HEK293 (cell line): ENCODE results near the gene RNASE4.

Experiments
- EGR2 ChIP-seq: fragments of 450-650 bp; formaldehyde crosslinking; IDR thresholded peaks from 2 replicates; pipeline ENCODE4 v1.5.1; 2016; ENCODE audit warnings: low read depth, missing biosample characterization, missing genetic modification characterization
- PRDM2 ChIP-seq: fragments of 450-650 bp; formaldehyde crosslinking; IDR thresholded peaks from 2 replicates; pipeline ENCODE4 v1.5.1; 2016; ENCODE audit warnings: missing biosample characterization, missing genetic modification characterization, borderline replicate concordance
- REPIN1 ChIP-seq: fragments of 450-650 bp; formaldehyde crosslinking; IDR thresholded peaks from 2 replicates; pipeline ENCODE4 v1.5.1; 2017; ENCODE audit warnings: missing biosample characterization, missing genetic modification characterization, low read depth
- ZBTB26 ChIP-seq: fragments of 450-650 bp; formaldehyde crosslinking; optimal IDR thresholded peaks from 2 replicates; pipeline ENCODE3; 2016; ENCODE audit warnings: missing biosample characterization, mild to moderate bottlenecking, missing genetic modification characterization
- ZBTB44 ChIP-seq: fragments of 450-650 bp; IDR thresholded peaks from 2 replicates; pipeline ENCODE4 v1.5.1; 2018; ENCODE audit warnings: missing biosample characterization, mild to moderate bottlenecking, missing genetic modification characterization
- ZFP69B ChIP-seq: fragments of 450-650 bp; formaldehyde crosslinking; IDR thresholded peaks from 2 replicates; pipeline ENCODE4 v1.5.1; 2016; ENCODE audit warnings: missing biosample characterization, missing genetic modification characterization
- ZNF114 ChIP-seq: fragments of 450-650 bp; formaldehyde crosslinking; IDR thresholded peaks from 2 replicates; pipeline ENCODE4 v1.5.0; 2017; ENCODE audit warnings: missing biosample characterization, missing genetic modification characterization
- ZNF121 ChIP-seq: fragments of 450-650 bp; formaldehyde crosslinking; IDR thresholded peaks from 2 replicates; pipeline ENCODE4 v1.5.1; 2016; ENCODE audit warnings: missing biosample characterization, missing genetic modification characterization
- ZNF175 ChIP-seq: fragments of 450-650 bp; formaldehyde crosslinking; IDR thresholded peaks from 2 replicates; pipeline ENCODE4 v1.5.1; 2016; ENCODE audit warnings: missing biosample characterization, missing genetic modification characterization
- ZNF23 ChIP-seq: fragments of 450-650 bp; formaldehyde crosslinking; IDR thresholded peaks from 2 replicates; pipeline ENCODE4 v1.5.1; 2016; ENCODE audit warnings: missing biosample characterization, missing genetic modification characterization, borderline replicate concordance
- ZNF239 ChIP-seq: fragments of 450-650 bp; formaldehyde crosslinking; IDR thresholded peaks from 2 replicates; pipeline ENCODE4 v1.5.1; 2016; ENCODE audit warnings: missing biosample characterization, missing genetic modification characterization
- ZNF391 ChIP-seq: fragments of 450-650 bp; formaldehyde crosslinking; IDR thresholded peaks from 2 replicates; pipeline ENCODE4 v1.5.1; 2016; ENCODE audit warnings: low read depth, missing biosample characterization, missing genetic modification characterization, borderline replicate concordance
- ZNF449 ChIP-seq: fragments of 450-650 bp; formaldehyde crosslinking; IDR thresholded peaks from 2 replicates; pipeline ENCODE4 v1.5.1; 2017; ENCODE audit warnings: missing biosample characterization, mild to moderate bottlenecking, missing genetic modification characterization, moderate library complexity
- ZNF518A ChIP-seq: fragments of 450-650 bp; formaldehyde crosslinking; conservative IDR thresholded peaks from 2 replicates; pipeline ENCODE4 v1.5.1; 2016; ENCODE audit warnings: low read depth, missing biosample characterization, missing genetic modification characterization
- ZNF530 ChIP-seq: fragments of 450-650 bp; formaldehyde crosslinking; IDR thresholded peaks from 2 replicates; pipeline ENCODE4 v1.5.1; 2016; ENCODE audit warnings: low read depth, missing biosample characterization, missing genetic modification characterization
- ZNF596 ChIP-seq: fragments of 450-650 bp; IDR thresholded peaks from 2 replicates; pipeline ENCODE4 v1.5.0; 2018; ENCODE audit warnings: missing biosample characterization, mild to moderate bottlenecking, missing genetic modification characterization, moderate library complexity
- ZNF600 ChIP-seq: fragments of 450-650 bp; formaldehyde crosslinking; IDR thresholded peaks from 2 replicates; pipeline ENCODE4 v1.5.1; 2016; ENCODE audit warnings: missing biosample characterization, missing genetic modification characterization
- ZNF670 ChIP-seq: fragments of 450-650 bp; formaldehyde crosslinking; IDR thresholded peaks from 2 replicates; pipeline ENCODE4 v1.5.1; 2016; ENCODE audit warnings: missing biosample characterization, missing genetic modification characterization, low read depth
- ZNF747 ChIP-seq: fragments of 450-650 bp; formaldehyde crosslinking; IDR thresholded peaks from 2 replicates; pipeline ENCODE4 v1.5.1; 2016; ENCODE audit warnings: missing biosample characterization, missing genetic modification characterization
- ZSCAN4 ChIP-seq: fragments of 450-650 bp; formaldehyde crosslinking; IDR thresholded peaks from 2 replicates; pipeline ENCODE4 v1.5.1; 2017; ENCODE audit warnings: missing biosample characterization, missing genetic modification characterization
- ZXDB ChIP-seq: fragments of 450-650 bp; formaldehyde crosslinking; IDR thresholded peaks from 2 replicates; pipeline ENCODE4 v1.5.1; 2016; ENCODE audit warnings: missing biosample characterization, missing genetic modification characterization

RNASE4 gene

GRCh38 chr14:20652996-20653975 lies 31.1 kb upstream of the RNASE4 start (continued):
- TF ChIP-seq ZNF391 (tag by site-specific recombination) (0 out of 2 replicates have a peak, but pooled peaks have one; percentile 41), ZNF670 (tag by site-specific recombination) (no peak), ZNF600 (tag by site-specific recombination) (no peak), ZFP69B (tag by site-specific recombination) (peak; percentile 56), ZNF530 (tag by site-specific recombination) (no peak), ZNF518A (no peak), PRDM2 (tag by site-specific recombination) (no peak), ZXDB (peak; percentile 87), ZBTB44 (tag by site-specific recombination) (peak; percentile 90), EGR2 (tag by site-specific recombination) (peak; percentile 37; the same call in 1 of the 2 replicates), ZNF596 (no peak), ZNF114 (no peak), ZNF239 (tag by site-specific recombination) (no peak), ZNF175 (tag by site-specific recombination) (no peak), ZNF23 (tag by site-specific recombination) (no peak), ZNF121 (tag by site-specific recombination) (no peak), REPIN1 (no peak), ZNF747 (no peak), ZSCAN4 (tag by site-specific recombination) (peak; percentile 30; the same call in 1 of the 2 replicates), ZNF449 (tag by site-specific recombination) (peak; percentile 25; the same call in 1 of the 2 replicates), ZBTB26 (peak; percentile 23)
